WERI-Rb-1 (cell line): ENCODE data around the gene KRTAP3-1.

Experiments
- DNase-seq: peaks from one replicate; pipeline ENCODE4 v3.0.0-alpha.2; 2020
- H3K27ac ChIP-seq: fragments of 250-450 bp; sonication (Bioruptor Pico); 2 replicates; pipeline ENCODE4 v1.5.1; 2020; ENCODE audit warnings: mild to moderate bottlenecking, moderate library complexity
- H3K27me3 ChIP-seq: fragments of 250-450 bp; sonication (Bioruptor Pico); 2 replicates; pipeline ENCODE4 v1.5.1; 2021; ENCODE audit warnings: mild to moderate bottlenecking, low read depth, moderate library complexity; ENCODE audit not compliant: insufficient read depth, severe bottlenecking
- H3K36me3 ChIP-seq: fragments of 250-450 bp; sonication (Bioruptor Pico); 2 replicates; pipeline ENCODE4 v1.5.1; 2020; ENCODE audit warnings: mild to moderate bottlenecking, moderate library complexity
- H3K4me3 ChIP-seq: 2 replicates; pipeline ENCODE4 v1.5.1; 2011; ENCODE audit warnings: low read depth, mild to moderate bottlenecking, control low read depth, low read length
- H3K9me3 ChIP-seq: fragments of 250-450 bp; sonication (Bioruptor Pico); 2 replicates; pipeline ENCODE4 v1.5.1; 2021; ENCODE audit warnings: mild to moderate bottlenecking, moderate library complexity; ENCODE audit not compliant: severe bottlenecking
- TF ChIP-seq, protein P1 (sequence below): IDR thresholded peaks from 2 replicates; pipeline ENCODE4 v1.5.1; 2011; ENCODE audit warnings: low read depth, mild to moderate bottlenecking, control low read depth, inconsistent platforms, low read length

KRTAP3-1 gene

DNA sequence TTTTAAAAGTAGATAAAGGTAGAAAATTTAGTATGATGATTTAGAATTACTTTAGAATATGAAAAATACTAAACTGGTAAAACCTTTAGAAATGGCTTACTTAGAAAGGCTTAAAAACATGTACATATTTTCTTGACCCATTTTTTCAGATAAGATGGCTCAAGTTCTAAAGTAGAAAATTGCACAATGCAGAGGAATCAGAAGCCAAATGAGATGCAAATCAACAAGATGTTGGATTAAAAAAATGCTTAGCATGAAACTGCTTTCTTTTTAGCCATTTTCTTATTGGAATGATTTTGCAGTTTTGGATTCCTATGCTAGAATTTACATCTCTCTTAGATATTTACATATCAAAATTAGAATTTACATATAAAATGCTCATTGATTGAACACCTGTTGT is 1.5 kb upstream of the KRTAP3-1 start:
- Histone ChIP-seq H3K4me3 (no peak overlapping the region), H3K36me3 (no peaks in the 10 kb centered on the region), H3K9me3 (no peaks in the 10 kb centered on the region), H3K27ac (no peak overlapping the region), H3K27me3 (no peaks in the 10 kb centered on the region)
- TF ChIP-seq, protein P1, sequence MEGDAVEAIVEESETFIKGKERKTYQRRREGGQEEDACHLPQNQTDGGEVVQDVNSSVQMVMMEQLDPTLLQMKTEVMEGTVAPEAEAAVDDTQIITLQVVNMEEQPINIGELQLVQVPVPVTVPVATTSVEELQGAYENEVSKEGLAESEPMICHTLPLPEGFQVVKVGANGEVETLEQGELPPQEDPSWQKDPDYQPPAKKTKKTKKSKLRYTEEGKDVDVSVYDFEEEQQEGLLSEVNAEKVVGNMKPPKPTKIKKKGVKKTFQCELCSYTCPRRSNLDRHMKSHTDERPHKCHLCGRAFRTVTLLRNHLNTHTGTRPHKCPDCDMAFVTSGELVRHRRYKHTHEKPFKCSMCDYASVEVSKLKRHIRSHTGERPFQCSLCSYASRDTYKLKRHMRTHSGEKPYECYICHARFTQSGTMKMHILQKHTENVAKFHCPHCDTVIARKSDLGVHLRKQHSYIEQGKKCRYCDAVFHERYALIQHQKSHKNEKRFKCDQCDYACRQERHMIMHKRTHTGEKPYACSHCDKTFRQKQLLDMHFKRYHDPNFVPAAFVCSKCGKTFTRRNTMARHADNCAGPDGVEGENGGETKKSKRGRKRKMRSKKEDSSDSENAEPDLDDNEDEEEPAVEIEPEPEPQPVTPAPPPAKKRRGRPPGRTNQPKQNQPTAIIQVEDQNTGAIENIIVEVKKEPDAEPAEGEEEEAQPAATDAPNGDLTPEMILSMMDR, result no peak
- DNase-seq, result no peak

DNA sequence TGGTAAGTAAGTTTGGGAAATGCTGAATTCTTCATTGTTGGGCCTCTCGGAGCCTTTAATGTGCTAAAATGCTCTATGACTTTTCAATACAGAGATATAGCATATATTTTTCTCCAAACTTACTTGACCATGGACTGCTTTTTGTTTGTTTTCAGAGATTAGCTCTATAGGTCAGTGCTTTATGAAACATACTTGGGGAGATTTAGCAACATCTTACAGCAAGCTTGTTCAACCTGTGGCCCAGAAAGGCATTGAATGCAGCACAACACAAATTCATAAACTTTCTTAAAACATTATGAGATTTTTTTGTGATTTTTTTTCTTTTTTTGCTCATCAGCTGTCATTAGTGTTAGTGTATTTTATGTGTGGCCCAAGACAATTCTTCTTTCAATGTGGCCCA is 1.0 kb upstream of the KRTAP3-1 start:
- DNase-seq, result no peak
- H3K27ac ChIP-seq, result no peak overlapping the region
- TF ChIP-seq, protein P1, result no peak
- no peaks in the 10 kb centered on the region for H3K36me3 ChIP-seq
- H3K4me3 ChIP-seq, result no peak overlapping the region
- no peaks in the 10 kb centered on the region for H3K9me3 ChIP-seq
- H3K27me3 ChIP-seq, result no peaks in the 10 kb centered on the region

DNA sequence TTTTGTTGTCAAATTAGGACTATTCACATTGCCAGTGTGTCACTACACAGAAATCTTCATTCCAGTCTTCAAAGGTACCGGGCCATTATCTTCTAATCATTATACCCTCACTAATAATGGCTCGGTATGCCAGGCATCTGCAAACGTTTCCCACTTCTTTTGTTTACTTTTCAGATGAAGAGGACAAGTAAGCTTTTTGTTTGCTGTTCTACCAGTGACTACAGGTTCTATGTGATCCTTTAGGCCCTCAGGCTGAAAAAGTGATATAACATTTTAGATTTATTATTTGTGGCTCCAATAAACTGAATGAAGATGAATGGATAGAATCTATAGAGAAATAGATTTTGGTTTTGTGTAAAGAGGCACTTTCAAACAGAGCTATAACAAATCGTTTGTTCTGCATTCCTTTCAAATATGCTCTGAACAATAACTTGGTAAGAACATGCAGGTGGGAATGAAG is 403 bp upstream of the KRTAP3-1 start:
- no peak overlapping the region for H3K4me3 ChIP-seq
- peak overlapping the region; percentile 51 for H3K27ac ChIP-seq
- no peaks in the 10 kb centered on the region for H3K36me3 ChIP-seq
- H3K27me3 ChIP-seq, result no peaks in the 10 kb centered on the region
- no peaks in the 10 kb centered on the region for H3K9me3 ChIP-seq
- no peak for DNase-seq
- TF ChIP-seq, protein P1, result no peak

DNA sequence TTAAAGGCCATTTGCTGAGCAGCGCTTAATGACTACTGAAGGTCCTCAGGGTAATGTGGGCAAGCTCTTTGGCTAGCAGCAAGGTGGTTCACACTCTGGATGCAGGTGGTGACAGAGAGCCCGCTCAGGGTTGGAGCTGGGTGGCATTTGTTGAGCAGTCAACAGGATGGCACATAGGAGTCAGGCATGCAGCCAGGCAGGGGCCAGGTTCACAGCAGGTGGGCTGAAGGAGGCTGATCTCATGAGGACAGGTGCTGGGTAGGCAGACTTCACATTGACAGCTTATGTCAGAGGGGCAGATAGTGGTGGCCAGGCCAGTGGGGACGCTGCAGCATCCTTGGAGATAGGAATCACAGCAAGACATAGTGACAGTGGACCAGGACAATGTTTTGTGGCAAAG is 4.5 kb downstream of the KRTAP3-1 start:
- Histone ChIP-seq H3K36me3 (no peaks in the 10 kb centered on the region), H3K4me3 (no peak overlapping the region), H3K27me3 (no peaks in the 10 kb centered on the region), H3K27ac (no peak overlapping the region), H3K9me3 (no peaks in the 10 kb centered on the region)
- peak; percentile 21 for DNase-seq
- TF ChIP-seq, protein P1, result no peak

DNA sequence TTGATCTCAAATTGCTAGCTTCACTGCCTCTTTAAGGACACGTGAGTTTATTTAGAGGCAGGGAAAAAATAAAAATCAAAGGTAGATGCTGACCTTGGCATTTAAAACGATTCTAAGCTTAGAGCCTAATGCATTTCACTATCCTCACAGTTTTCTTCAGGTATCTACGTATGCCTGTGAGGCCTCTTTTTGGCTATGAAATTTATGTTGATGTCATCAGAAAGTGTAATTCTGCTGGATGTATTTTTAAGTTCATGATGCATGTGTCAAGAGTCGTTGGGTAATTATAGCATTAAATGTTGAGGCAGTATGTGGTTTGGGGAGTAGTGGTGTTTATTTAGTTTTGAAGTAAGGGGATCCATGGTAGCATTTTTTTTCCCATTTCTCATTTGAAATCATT is 5.0 kb downstream of the KRTAP3-1 start:
- TF ChIP-seq, protein P1, result no peak
- Histone ChIP-seq H3K27ac (no peak overlapping the region), H3K4me3 (no peak overlapping the region), H3K9me3 (no peaks in the 10 kb centered on the region), H3K36me3 (no peaks in the 10 kb centered on the region), H3K27me3 (no peaks in the 10 kb centered on the region)
- DNase-seq, result no peak

DNA sequence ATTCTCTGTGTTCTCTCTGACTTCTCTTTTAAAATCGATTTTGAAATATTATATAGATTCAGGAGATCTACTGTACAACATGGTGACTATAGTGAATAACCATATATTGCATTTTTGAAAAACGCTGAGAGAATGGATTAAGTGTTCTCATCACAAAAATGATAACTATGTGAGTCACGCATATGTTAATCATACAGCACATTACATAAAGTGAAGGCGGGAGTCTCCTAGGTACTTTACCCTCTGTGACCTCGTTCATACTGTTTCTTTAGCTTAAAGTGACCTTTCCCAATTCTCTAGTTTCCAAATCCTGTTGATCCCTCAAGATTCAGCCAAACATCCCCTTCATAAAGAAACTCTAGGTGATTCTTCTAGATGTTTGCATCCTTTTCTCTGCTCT is 6.1 kb downstream of the KRTAP3-1 start:
- TF ChIP-seq, protein P1, result no peak
- no peak for DNase-seq
- Histone ChIP-seq H3K36me3 (no peaks in the 10 kb centered on the region), H3K27ac (no peak overlapping the region), H3K27me3 (no peaks in the 10 kb centered on the region), H3K4me3 (no peak overlapping the region), H3K9me3 (no peaks in the 10 kb centered on the region)
